Nephron (organoid): Measurements from ENCODE around the gene LRRC4C.
A peak's percentile ranks its signal among the peaks of the same experiment; 100 is the strongest.

ENCODE experiments used
- H3K27ac Mint-ChIP-seq, 3 experiments: 2 replicates each; pipeline ENCODE4 v1.8.0; 2020; ENCODE audit warnings: mixed read lengths in 3 of 3, mild to moderate bottlenecking in 2 of 3, moderate library complexity in 1 of 3
- H3K27me3 Mint-ChIP-seq: 2 replicates; pipeline ENCODE4 v1.8.0; 2021; ENCODE audit warnings: low read depth, mild to moderate bottlenecking, moderate library complexity, mixed read lengths
- H3K36me3 Mint-ChIP-seq: 2 replicates; pipeline ENCODE4 v1.8.0; 2020; ENCODE audit warnings: low read depth, mixed read lengths
- H3K4me1 Mint-ChIP-seq: 2 replicates; pipeline ENCODE4 v1.8.0; 2020; ENCODE audit warnings: mixed read lengths
- H3K4me3 Mint-ChIP-seq, 3 experiments: 2 replicates each; pipeline ENCODE4 v1.8.0; 2020; ENCODE audit warnings: mild to moderate bottlenecking in 3 of 3, mixed read lengths in 3 of 3, moderate library complexity in 2 of 3
- H3K9me3 Mint-ChIP-seq: 2 replicates; pipeline ENCODE4 v1.8.0; 2020; ENCODE audit warnings: mixed read lengths
- TF ChIP-seq, protein P1 (sequence below), 3 experiments: fragments of 200-600 bp; sonication (generic); IDR thresholded peaks; one replicate each; pipeline ENCODE4 v1.5.0; 2021; ENCODE audit warnings: antibody characterized with exemption in 3 of 3; ENCODE audit not compliant: unreplicated experiment in 3 of 3

Gene LRRC4C

DNA sequence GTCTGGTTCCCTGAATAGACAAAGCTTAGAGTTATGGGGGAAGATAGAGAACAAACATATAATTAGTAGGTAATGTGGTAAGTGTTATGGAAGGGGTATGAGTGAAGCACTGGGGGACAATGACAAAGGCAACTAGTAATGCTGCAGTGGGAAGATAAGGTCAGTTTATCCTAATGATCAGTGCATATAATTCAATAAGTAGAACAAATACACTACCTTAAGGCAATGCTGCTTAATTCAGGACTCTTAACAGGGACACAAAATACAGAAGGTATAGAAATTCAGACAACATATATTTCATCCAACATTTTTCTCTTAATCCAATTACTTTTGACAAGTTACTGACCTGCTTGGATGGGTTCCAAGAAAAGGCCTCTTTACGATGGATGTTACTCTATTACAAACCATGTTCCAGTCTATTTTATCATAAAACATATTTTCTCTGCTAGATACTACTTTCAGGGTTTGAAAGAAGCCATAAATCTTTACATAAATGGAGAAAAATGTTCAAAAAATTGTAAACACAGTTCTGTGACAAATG is 1186.2 kb downstream of the LRRC4C start:
- H3K4me3 Mint-ChIP-seq, result no peak overlapping the region
- H3K27ac Mint-ChIP-seq, result peak overlapping the region; percentile 48 to 67 (median 62)
- H3K27me3 Mint-ChIP-seq, result no peaks in the 10 kb centered on the region
- H3K4me1 Mint-ChIP-seq, result peaks cover 22% of the 10 kb centered on the region
- H3K36me3 Mint-ChIP-seq, result no peaks in the 10 kb centered on the region
- H3K9me3 Mint-ChIP-seq, result no peaks in the 10 kb centered on the region
- TF ChIP-seq, protein P1, sequence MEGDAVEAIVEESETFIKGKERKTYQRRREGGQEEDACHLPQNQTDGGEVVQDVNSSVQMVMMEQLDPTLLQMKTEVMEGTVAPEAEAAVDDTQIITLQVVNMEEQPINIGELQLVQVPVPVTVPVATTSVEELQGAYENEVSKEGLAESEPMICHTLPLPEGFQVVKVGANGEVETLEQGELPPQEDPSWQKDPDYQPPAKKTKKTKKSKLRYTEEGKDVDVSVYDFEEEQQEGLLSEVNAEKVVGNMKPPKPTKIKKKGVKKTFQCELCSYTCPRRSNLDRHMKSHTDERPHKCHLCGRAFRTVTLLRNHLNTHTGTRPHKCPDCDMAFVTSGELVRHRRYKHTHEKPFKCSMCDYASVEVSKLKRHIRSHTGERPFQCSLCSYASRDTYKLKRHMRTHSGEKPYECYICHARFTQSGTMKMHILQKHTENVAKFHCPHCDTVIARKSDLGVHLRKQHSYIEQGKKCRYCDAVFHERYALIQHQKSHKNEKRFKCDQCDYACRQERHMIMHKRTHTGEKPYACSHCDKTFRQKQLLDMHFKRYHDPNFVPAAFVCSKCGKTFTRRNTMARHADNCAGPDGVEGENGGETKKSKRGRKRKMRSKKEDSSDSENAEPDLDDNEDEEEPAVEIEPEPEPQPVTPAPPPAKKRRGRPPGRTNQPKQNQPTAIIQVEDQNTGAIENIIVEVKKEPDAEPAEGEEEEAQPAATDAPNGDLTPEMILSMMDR (IDR thresholded peaks at IDR 0.05; ENCODE audit: unreplicated experiment in 3 of 3), result no peak

DNA sequence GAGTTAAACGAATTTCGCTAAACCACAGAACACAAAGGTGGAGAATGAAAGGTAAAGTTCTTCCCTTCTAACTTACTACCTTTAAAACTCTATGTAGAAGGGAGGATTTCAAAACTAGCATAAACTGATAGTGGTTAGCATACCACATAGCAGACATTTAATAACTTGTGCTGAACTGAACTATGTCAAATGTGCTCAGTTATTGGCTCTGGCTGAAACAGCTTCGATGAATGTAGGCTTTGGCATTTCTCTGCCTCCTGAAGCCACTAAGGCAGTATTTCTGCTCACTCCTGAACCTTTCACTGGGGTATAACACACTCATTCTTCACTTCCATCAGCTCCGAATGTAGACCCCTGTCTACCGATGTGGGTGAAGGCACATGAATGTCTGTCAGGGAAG is 1188.1 kb downstream of the LRRC4C start:
- TF ChIP-seq, protein P1 (IDR thresholded peaks at IDR 0.05; ENCODE audit: unreplicated experiment in 3 of 3), result no peak
- Mint-ChIP-seq H3K4me1 (peaks cover 22% of the 10 kb centered on the region), H3K9me3 (no peaks in the 10 kb centered on the region), H3K4me3 (no peak overlapping the region), H3K36me3 (peaks cover 5% of the 10 kb centered on the region), H3K27ac (peak overlapping the region in 1 of 3 experiments; percentile 36), H3K27me3 (no peaks in the 10 kb centered on the region)

DNA sequence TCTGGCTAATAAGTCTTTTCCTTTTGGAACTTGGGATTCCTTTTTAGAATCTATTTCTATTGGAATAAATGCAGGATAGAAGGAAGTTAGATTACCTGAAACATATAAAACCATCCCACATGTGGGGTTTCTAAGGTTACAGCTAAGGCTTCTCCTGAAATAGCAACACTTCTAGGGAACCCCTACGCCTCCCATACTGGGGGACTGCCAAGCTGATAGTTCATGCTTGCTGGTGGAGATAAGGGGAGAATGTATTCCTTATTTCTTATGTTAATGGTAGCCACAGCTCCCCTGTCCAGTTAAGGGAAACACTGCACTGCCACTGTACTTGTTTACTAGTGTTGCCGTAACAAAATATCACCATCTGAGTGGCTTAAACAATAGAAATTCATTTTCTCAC is 1189.6 kb downstream of the LRRC4C start:
- peaks cover 15% of the 10 kb centered on the region for H3K36me3 Mint-ChIP-seq
- no peaks in the 10 kb centered on the region for H3K9me3 Mint-ChIP-seq
- H3K4me3 Mint-ChIP-seq, result no peak overlapping the region
- H3K4me1 Mint-ChIP-seq, result peaks cover 22% of the 10 kb centered on the region
- no peaks in the 10 kb centered on the region for H3K27me3 Mint-ChIP-seq
- TF ChIP-seq, protein P1 (IDR thresholded peaks at IDR 0.05; ENCODE audit: unreplicated experiment in 3 of 3), result no peak
- no peak overlapping the region for H3K27ac Mint-ChIP-seq

DNA sequence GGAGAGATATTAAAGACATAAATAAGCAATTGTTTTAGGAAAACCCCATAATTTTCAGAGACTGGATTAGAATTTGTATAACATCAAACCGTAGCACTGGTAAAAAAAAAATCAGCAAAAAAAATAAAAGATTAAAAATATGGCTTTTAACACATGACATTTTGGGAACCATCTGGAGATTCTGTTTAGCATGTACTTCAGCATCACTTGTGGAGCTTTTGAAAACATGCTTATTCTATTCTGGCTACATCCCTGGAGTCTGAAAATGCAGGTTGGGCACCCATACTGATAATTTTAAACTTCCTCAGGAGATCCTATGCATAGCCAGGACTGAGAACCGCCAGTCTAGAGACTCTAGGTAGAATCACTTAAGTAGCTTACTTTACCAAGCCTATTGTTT is 1190.9 kb downstream of the LRRC4C start:
- H3K27me3 Mint-ChIP-seq, result no peaks in the 10 kb centered on the region
- no peak overlapping the region for H3K27ac Mint-ChIP-seq
- peaks cover 20% of the 10 kb centered on the region for H3K36me3 Mint-ChIP-seq
- peaks cover 16% of the 10 kb centered on the region for H3K4me1 Mint-ChIP-seq
- TF ChIP-seq, protein P1 (IDR thresholded peaks at IDR 0.05; ENCODE audit: unreplicated experiment in 3 of 3), result no peak
- H3K9me3 Mint-ChIP-seq, result no peaks in the 10 kb centered on the region
- no peak overlapping the region for H3K4me3 Mint-ChIP-seq

DNA sequence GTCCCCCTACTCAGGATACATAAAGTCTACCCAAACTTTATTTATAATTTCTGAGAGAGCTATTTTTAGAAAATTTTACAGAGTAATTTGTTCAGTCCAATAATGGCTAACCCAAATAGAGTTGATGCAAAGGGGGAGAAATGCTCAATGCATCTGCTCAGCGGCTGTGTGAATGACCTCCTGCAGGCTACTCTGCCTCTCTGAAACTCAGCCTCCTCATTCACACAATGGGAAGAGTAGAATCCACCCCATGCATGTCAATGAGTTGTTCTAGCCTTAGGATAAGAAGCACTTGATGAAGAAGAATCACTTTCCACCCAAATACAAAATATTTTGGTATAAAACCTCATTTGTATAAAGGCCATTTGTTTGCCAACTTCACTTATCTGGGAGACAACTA is 1204.0 kb downstream of the LRRC4C start:
- Mint-ChIP-seq H3K9me3 (peaks cover 3% of the 10 kb centered on the region), H3K27ac (no peak overlapping the region), H3K36me3 (peaks cover 7% of the 10 kb centered on the region), H3K4me1 (no peaks in the 10 kb centered on the region), H3K4me3 (no peak overlapping the region), H3K27me3 (no peaks in the 10 kb centered on the region)
- TF ChIP-seq, protein P1 (IDR thresholded peaks at IDR 0.05; ENCODE audit: unreplicated experiment in 3 of 3), result no peak

DNA sequence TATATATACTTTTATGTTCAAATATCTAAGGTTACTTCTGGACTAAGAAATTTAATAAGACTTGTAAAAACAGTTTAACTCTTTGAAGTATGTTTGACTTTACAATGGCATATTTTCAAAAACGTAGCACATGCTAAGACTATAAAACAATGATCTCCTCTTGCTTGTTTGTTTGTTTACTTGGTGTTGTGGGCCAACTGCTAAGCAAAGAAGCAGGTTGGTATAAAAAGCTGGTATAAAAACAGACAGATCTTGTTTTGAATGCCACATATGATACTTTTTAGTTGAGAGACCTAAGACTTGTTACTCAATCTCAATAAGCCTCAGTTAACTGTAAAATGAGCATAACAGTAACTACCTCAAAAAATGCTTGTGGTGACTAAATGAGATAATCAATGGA is 1206.3 kb downstream of the LRRC4C start:
- H3K4me3 Mint-ChIP-seq, result no peak overlapping the region
- peaks cover 3% of the 10 kb centered on the region for H3K36me3 Mint-ChIP-seq
- H3K27ac Mint-ChIP-seq, result no peak overlapping the region
- H3K4me1 Mint-ChIP-seq, result no peaks in the 10 kb centered on the region
- TF ChIP-seq, protein P1 (IDR thresholded peaks at IDR 0.05; ENCODE audit: unreplicated experiment in 3 of 3), result no peak
- H3K9me3 Mint-ChIP-seq, result no peaks in the 10 kb centered on the region
- H3K27me3 Mint-ChIP-seq, result no peaks in the 10 kb centered on the region
